PC-3 (cell line): Measurements from ENCODE around the gene BIRC3.

Source experiments
- CTCF ChIP-seq: fragments of 300-600 bp; sonication (generic); conservative IDR thresholded peaks from 2 replicates; pipeline ENCODE4 v1.5.1; 2017; ENCODE audit warnings: antibody characterized with exemption, low read depth, mild to moderate bottlenecking, low read length
- EZH2 ChIP-seq: fragments of 300-600 bp; sonication (generic); IDR thresholded peaks from one replicate; pipeline ENCODE4 v1.6.1; 2017; ENCODE audit warnings: antibody characterized with exemption, mild to moderate bottlenecking, low read length; ENCODE audit not compliant: unreplicated experiment
- EZH2phosphoT487 ChIP-seq: fragments of 300-600 bp; sonication (generic); IDR thresholded peaks from 2 replicates; pipeline ENCODE4 v1.6.1; 2018; ENCODE audit warnings: mild to moderate bottlenecking, antibody characterized with exemption, low read length, borderline replicate concordance

- no peak for TF ChIP-seq CTCF
- TF ChIP-seq EZH2 = no peak
- TF ChIP-seq EZH2phosphoT487 = no peak
These were observed 15.3 kb downstream of the BIRC3 start for GRCh38 chr11:102332611-102332994.
